B cell (primary cell): Measurements from ENCODE around the gene NHSL1.

ENCODE experiments used
- CTCF ChIP-seq: fragments of 200-600 bp; IDR thresholded peaks from one replicate; pipeline ENCODE4 v1.8.0; 2022; ENCODE audit warnings: antibody characterized with exemption, mild to moderate bottlenecking
- EZH2 ChIP-seq: IDR thresholded peaks from 2 replicates; pipeline ENCODE4 v1.6.1; 2012; ENCODE audit warnings: borderline replicate concordance, low read depth, mild to moderate bottlenecking, moderate library complexity, low read length; ENCODE audit not compliant: insufficient read depth, poor library complexity, severe bottlenecking

- TF ChIP-seq CTCF (no peak), EZH2 (no peak)
Measured at GRCh38 chr6:138434096-138434495, 65.2 kb downstream of the NHSL1 start.
